Measurements from ENCODE around the gene GRB7. TPM values are rescaled to one million over a fixed set of nuclear protein-coding genes. Genes with fewer than 3 reads are reported as not detected.

The GRB7 gene
- polyA plus RNA-seq, 2 of the 4 experiments (the other 2 are of a cell fraction) = 5.9 to 10.1 TPM

GRCh38 chr17:39738568-39738901 is 797 bp downstream of the GRB7 start:
- peak overlapping the region; percentile 63 for H3K4me3 ChIP-seq
- ChIA-PET POLR2A (interaction anchor here (1.0 to 2.3 kb wide), 2 partner anchors 9 to 39 kb away, joined by 4 to 19 read pairs; partner anchors contain the start of genes ERBB2 and MIEN1), CTCF (interaction anchor here (1.0 to 2.0 kb wide), 3 partner anchors 32 to 117 kb away, joined by 4 to 7 read pairs (median 6); no protein-coding TSS in a partner anchor)
- H3K4me1 ChIP-seq = peaks cover 40% of the 10 kb centered on the region
- DNase-seq (ENCODE audit: low read depth in 1 of 2, low spot score in 1 of 2) (peak; percentile 71 to 92), ATAC-seq (peak; percentile 60 to 78), FAIRE-seq (no peak)
- WGBS (ENCODE audit: missing lambda C conversion rate) = 0% methylated on average over 11 of the region's 13 CpGs
- peak overlapping the region; percentile 73 to 87 for H3K27ac ChIP-seq
- no peaks in the 10 kb centered on the region for H3K9me3 ChIP-seq
- peak overlapping the region; percentile 99 for H3K4me2 ChIP-seq
- no peak for TF ChIP-seq RCOR1 (IDR thresholded peaks at IDR 0.05; ENCODE audit: low read depth, low read length)
- no peak for TF ChIP-seq POLR2AphosphoS2 (conservative IDR thresholded peaks at IDR 0.05; ENCODE audit: low read length)
- peak; percentile 89 for TF ChIP-seq E2F6 (IDR thresholded peaks at IDR 0.05; ENCODE audit: borderline replicate concordance, low read depth)
- TF ChIP-seq, protein P1, sequence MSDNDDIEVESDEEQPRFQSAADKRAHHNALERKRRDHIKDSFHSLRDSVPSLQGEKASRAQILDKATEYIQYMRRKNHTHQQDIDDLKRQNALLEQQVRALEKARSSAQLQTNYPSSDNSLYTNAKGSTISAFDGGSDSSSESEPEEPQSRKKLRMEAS (IDR thresholded peaks at IDR 0.05) = peak; percentile 60

- Histone ChIP-seq H3K4me3 (peak overlapping the region; percentile 63), H3K9me3 (no peaks in the 10 kb centered on the region), H3K27ac (peak overlapping the region; percentile 73 to 87), H3K4me2 (peak overlapping the region; percentile 99), H3K4me1 (peaks cover 40% of the 10 kb centered on the region)
- ChIA-PET CTCF (interaction anchor here (1.0 to 2.0 kb wide), 6 partner anchors 8 to 117 kb away, joined by 4 to 12 read pairs (median 6); partner anchors contain the start of gene MIEN1), POLR2A (interaction anchor here (0.7 to 2.3 kb wide), 4 partner anchors 9 to 134 kb away, joined by 4 to 19 read pairs (median 6); partner anchors contain the start of genes ERBB2, MIEN1 and PGAP3)
- FAIRE-seq = no peak
- 4% methylated on average over 28 of the region's 32 CpGs for WGBS (ENCODE audit: missing lambda C conversion rate)
- DNase-seq (ENCODE audit: low read depth in 1 of 2, low spot score in 1 of 2) = peak; percentile 80 to 95
- peak; percentile 44 to 69 for ATAC-seq
- no peak for TF ChIP-seq FOSL2 (IDR thresholded peaks at IDR 0.05)
- TF ChIP-seq FOSL2 (CRISPR knock-in tag; IDR thresholded peaks at IDR 0.05) = no peak
- 0 out of 2 replicates have a peak, but pooled peaks have one; percentile 43 for TF ChIP-seq FOSB (CRISPR knock-in tag; IDR thresholded peaks at IDR 0.05)
- TF ChIP-seq SREBF2 (IDR thresholded peaks at IDR 0.05) = no peak
- no peak for TF ChIP-seq CTCF (IDR thresholded peaks at IDR 0.05)
- TF ChIP-seq KDM5A (IDR thresholded peaks at IDR 0.05) = no peak
- TF ChIP-seq HEYL (CRISPR knock-in tag; IDR thresholded peaks at IDR 0.05) = no peak
- TF ChIP-seq RNF2 (IDR thresholded peaks at IDR 0.05; ENCODE audit: borderline replicate concordance, low read depth) = no peak
- TF ChIP-seq POLR2AphosphoS2 (conservative IDR thresholded peaks at IDR 0.05; ENCODE audit: low read length) = no peak
- TF ChIP-seq, protein P2, sequence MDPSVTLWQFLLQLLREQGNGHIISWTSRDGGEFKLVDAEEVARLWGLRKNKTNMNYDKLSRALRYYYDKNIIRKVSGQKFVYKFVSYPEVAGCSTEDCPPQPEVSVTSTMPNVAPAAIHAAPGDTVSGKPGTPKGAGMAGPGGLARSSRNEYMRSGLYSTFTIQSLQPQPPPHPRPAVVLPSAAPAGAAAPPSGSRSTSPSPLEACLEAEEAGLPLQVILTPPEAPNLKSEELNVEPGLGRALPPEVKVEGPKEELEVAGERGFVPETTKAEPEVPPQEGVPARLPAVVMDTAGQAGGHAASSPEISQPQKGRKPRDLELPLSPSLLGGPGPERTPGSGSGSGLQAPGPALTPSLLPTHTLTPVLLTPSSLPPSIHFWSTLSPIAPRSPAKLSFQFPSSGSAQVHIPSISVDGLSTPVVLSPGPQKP (IDR thresholded peaks at IDR 0.05; ENCODE audit: low read depth, low read length) = no peak
- TF ChIP-seq, protein P1 (IDR thresholded peaks at IDR 0.05) = 0 out of 2 replicates have a peak, but pooled peaks have one; percentile 37
- no peak for TF ChIP-seq REST (IDR thresholded peaks at IDR 0.05)
- no peak for TF ChIP-seq ZFP36 (IDR thresholded peaks at IDR 0.05; ENCODE audit: borderline replicate concordance, partially characterized antibody)
- no peak for TF ChIP-seq HOXB5 (CRISPR knock-in tag; IDR thresholded peaks at IDR 0.05)
- 0 out of 2 replicates have a peak, but pooled peaks have one; percentile 7 for TF ChIP-seq USF2 (IDR thresholded peaks at IDR 0.05)
- TF ChIP-seq HES2 (IDR thresholded peaks at IDR 0.05) = no peak
- TF ChIP-seq HMGXB4 (CRISPR knock-in tag; IDR thresholded peaks at IDR 0.05; ENCODE audit: borderline replicate concordance) = no peak
- no peak for TF ChIP-seq BHLHE40 (IDR thresholded peaks at IDR 0.05; ENCODE audit: low read depth, low read length)
- no peak for TF ChIP-seq MAFK (IDR thresholded peaks at IDR 0.05; ENCODE audit: partially characterized antibody)
- no peak for TF ChIP-seq HOXB13 (CRISPR knock-in tag; IDR thresholded peaks at IDR 0.05; ENCODE audit: low read depth)
These were observed 1.5 kb downstream of the GRB7 start for GRCh38 chr17:39738983-39739884.

Data from A549 (cell line).